Measurements from ENCODE around the gene CDH19.

DNA sequence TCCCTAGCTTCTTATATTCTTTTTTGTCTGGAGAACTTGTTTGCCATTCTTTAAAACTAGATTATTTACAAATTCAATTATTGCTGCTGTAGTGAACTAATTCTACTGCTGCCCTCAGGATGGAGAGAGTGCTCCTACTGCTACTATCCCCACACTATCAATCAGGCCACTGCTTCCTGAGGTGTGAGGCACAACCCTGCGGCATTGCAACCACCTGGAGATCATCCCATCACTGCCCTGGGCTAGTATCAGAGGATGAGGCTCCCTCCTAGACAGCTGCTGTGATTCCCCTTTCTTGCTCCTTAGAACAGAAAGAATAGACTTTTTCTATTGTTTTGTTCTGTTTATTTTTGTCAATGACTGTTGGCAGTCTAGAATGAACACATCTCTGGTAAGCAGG is 146.6 kb downstream of the CDH19 start:
- TF ChIP-seq POLR2A (IDR thresholded peaks at IDR 0.05; ENCODE audit: low read depth, low read length) (no peak), POLR2AphosphoS5 (IDR thresholded peaks at IDR 0.05; ENCODE audit: low read depth, low read length) (no peak), TAF1 (IDR thresholded peaks at IDR 0.05; ENCODE audit: borderline replicate concordance, low read depth, low read length) (no peak)

Measured in GM12892 (cell line).